VCaP (cell line): ENCODE results near the gene FBXO27.

Source experiments
- H3K27ac ChIP-seq: fragments of 450-650 bp; 2 replicates; pipeline ENCODE4 v1.5.1; 2017
- CTCF ChIP-seq: fragments of 450-650 bp; conservative IDR thresholded peaks from 2 replicates; pipeline ENCODE4 v1.5.1; 2017; ENCODE audit warnings: mild to moderate bottlenecking, moderate library complexity

The FBXO27 gene

GRCh38 chr19:38974624-38975213 is 57.6 kb downstream of the FBXO27 start:
- TF ChIP-seq CTCF: no peak
- H3K27ac ChIP-seq: no peak overlapping the region
